Effector memory CD4-positive, alpha-beta T cell (primary cell): ENCODE results near the gene ERBB2.

Experiments
- DNase-seq, 3 donors: peaks; one replicate each; pipeline ENCODE4 v3.0.0-alpha.2; 2020
- H3K27ac ChIP-seq: 2 replicates; pipeline ENCODE4 v1.7.0; 2013; ENCODE audit warnings: mild to moderate bottlenecking, low read length, moderate library complexity; ENCODE audit not compliant: insufficient read depth, poor library complexity, severe bottlenecking
- H3K27me3 ChIP-seq: replicated peaks from 2 replicates; pipeline ENCODE4 v1.7.0; 2013; ENCODE audit warnings: mild to moderate bottlenecking, low read length; ENCODE audit not compliant: insufficient read depth, control insufficient read depth, poor library complexity, severe bottlenecking
- H3K36me3 ChIP-seq: 2 replicates; pipeline ENCODE4 v1.7.0; 2013; ENCODE audit warnings: mild to moderate bottlenecking, low read length, moderate library complexity; ENCODE audit not compliant: control insufficient read depth, insufficient read depth
- H3K4me1 ChIP-seq: 2 replicates; pipeline ENCODE4 v1.7.0; 2013; ENCODE audit warnings: low read length, mild to moderate bottlenecking; ENCODE audit not compliant: control insufficient read depth, insufficient read depth, poor library complexity, severe bottlenecking
- H3K4me3 ChIP-seq: 2 replicates; pipeline ENCODE4 v1.7.0; 2013; ENCODE audit warnings: low read length, low read depth, mild to moderate bottlenecking; ENCODE audit not compliant: insufficient read depth, poor library complexity, severe bottlenecking
- H3K9me3 ChIP-seq: 2 replicates; pipeline ENCODE4 v1.7.0; 2013; ENCODE audit warnings: mild to moderate bottlenecking, low read length, moderate library complexity; ENCODE audit not compliant: control insufficient read depth

Gene ERBB2

DNA sequence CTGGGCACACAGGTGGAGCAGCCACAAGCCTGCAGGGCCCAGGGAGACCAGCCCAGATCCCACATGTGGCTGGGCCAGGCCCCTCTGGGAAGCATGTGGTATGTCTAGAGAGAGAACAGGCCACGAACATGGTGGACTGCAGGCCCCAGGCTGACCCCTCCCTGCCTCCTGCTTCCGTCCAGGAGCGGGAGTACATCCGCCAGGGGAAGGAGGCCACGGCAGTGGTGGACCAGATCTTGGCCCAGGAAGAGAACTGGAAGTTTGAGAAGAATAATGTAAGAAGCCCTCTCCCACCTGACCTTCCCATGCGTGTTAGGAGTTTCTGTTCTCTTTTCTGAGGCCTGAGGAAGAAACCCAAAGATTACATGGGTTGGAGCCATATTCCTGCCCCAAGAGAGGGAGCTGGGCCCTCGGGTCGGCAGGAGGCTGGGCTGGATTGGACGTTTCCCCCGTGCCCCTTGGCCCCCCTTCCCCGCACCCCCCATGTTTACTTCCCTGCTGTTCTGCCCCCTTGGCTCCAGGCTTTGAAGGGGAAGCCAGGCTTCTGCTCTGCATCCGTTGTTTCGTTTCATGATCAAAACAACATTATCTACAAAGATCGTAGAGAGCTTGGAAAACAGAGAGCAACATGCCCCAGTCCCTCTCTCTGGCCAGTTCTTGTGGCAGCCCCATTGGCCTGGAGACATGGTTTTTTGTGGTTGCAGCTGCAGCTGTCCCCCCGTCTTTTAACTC lies 40.4 kb upstream of the ERBB2 start:
- Histone ChIP-seq H3K27ac (no peak overlapping the region), H3K27me3 (no peaks in the 10 kb centered on the region), H3K36me3 (peaks cover 58% of the 10 kb centered on the region), H3K4me1 (no peaks in the 10 kb centered on the region), H3K9me3 (no peaks in the 10 kb centered on the region), H3K4me3 (no peak overlapping the region)
- no peak for DNase-seq

DNA sequence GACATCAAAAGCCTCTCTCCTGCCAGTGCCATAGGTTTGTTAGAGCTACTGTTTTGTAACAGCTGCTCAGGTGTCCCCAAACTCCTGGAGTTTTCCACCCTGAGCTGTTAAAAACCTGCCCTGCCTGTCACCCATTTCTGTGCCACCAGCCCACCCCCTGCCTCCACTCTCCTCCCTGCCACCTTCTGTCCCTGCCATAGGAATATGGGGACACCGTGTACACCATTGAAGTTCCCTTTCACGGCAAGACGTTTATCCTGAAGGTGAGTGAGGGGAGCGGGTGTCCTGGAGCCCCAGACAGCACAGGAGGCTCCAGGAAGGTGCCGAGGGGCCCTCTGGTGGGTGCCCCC lies 39.9 kb upstream of the ERBB2 start:
- no peak for DNase-seq
- H3K27ac ChIP-seq: no peak overlapping the region
- H3K4me3 ChIP-seq: no peak overlapping the region
- peaks cover 58% of the 10 kb centered on the region for H3K36me3 ChIP-seq
- no peaks in the 10 kb centered on the region for H3K9me3 ChIP-seq
- H3K4me1 ChIP-seq: no peaks in the 10 kb centered on the region
- no peaks in the 10 kb centered on the region for H3K27me3 ChIP-seq

DNA sequence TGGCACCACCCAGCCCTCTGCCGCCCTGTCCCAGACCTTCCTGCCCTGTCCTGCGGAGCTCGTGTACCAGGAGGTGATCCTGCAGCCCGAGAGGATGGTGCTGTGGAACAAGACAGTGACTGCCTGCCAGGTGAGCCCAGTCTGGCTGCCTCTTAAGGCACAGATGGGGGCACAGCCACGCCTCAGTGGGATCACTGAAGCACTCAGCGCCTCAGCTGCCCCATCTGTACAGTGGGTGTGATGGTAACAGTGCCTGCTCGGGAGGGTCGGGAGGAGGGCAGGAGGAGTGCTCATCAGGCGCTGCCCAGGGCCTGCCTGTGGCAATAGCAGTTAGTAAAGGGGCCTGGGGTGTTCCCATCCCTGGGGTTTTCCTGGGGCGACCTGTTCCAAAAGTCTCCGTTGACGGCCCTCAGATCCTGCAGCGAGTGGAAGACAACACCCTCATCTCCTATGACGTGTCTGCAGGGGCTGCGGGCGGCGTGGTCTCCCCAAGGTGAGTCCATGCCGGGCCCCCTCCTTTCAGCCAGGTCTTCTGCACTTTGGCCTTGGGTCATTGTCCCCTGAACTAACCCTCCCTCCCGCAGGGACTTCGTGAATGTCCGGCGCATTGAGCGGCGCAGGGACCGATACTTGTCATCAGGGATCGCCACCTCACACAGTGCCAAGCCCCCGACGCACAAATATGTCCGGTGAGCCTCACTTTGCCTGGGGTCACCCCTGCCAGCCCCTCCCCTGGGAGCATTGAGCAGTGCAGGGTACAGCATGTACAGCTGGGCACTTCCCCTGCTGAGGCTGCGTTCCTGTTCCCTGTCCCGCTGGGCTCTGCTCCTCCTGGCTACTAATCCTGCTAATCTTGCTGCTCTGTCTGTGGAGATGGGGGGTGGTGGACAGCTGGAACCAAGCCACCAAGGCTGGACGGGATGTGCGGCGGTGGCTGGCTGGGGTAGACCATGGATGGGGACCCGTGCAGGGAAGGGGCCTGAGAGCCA lies 39.2 kb upstream of the ERBB2 start:
- Histone ChIP-seq H3K27me3 (no peaks in the 10 kb centered on the region), H3K36me3 (peaks cover 58% of the 10 kb centered on the region), H3K4me1 (no peaks in the 10 kb centered on the region), H3K9me3 (no peaks in the 10 kb centered on the region), H3K27ac (no peak overlapping the region), H3K4me3 (no peak overlapping the region)
- DNase-seq: no peak

DNA sequence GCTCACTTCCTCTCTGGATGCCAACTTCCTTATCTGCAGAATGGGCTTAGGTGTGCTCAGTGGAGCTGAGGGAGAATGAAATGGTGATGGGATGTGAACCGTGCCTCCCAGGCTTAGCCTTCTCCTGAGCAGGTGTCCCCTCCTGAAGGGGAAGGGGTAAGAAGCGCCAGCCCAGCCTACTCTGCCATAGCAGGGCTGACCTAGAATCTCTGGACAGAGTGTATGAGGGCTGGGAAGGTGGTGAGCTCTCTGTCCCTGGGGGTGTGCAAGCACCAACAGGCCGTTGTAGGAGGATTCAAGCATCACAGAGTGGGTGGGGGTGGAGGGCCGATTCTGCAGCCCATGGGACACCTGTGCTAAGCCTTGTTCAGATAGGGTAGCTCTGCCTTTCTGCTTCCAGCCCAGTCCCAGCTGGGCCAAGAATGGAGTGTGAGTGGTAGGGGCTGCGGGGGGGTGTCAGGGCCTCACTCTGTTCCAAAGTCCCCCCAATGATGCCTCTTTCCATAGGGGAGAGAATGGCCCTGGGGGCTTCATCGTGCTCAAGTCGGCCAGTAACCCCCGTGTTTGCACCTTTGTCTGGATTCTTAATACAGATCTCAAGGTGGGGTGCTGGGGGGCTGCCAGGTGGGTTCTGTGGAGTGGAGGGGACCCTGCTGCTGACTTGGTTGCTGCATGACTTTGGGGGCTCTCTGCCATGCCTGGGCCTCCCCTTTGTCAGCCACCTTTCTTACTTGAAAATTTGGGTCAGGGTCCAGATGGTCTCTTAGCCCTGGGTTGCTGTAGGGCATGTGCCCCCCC lies 37.9 kb upstream of the ERBB2 start:
- Histone ChIP-seq H3K27ac (no peak overlapping the region), H3K4me3 (no peak overlapping the region), H3K9me3 (no peaks in the 10 kb centered on the region), H3K4me1 (peaks cover under 1% of the 10 kb centered on the region), H3K36me3 (peaks cover 49% of the 10 kb centered on the region), H3K27me3 (peaks cover 2% of the 10 kb centered on the region)
- no peak for DNase-seq

DNA sequence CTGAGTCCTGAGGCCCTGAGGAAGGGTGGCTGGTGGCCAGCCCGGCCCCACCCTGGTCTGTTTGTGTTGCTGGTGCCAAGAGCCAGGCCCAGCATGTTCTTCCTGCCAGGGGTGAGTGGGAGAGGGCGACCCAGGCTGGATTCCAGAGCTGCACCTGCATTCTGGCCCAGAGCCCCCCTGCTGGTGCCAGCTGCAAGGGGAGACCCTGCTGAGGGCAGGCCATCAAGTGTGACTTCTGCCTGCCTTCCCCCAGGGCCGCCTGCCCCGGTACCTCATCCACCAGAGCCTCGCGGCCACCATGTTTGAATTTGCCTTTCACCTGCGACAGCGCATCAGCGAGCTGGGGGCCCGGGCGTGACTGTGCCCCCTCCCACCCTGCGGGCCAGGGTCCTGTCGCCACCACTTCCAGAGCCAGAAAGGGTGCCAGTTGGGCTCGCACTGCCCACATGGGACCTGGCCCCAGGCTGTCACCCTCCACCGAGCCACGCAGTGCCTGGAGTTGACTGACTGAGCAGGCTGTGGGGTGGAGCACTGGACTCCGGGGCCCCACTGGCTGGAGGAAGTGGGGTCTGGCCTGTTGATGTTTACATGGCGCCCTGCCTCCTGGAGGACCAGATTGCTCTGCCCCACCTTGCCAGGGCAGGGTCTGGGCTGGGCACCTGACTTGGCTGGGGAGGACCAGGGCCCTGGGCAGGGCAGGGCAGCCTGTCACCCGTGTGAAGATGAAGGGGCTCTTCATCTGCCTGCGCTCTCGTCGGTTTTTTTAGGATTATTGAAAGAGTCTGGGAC lies 37.1 kb upstream of the ERBB2 start:
- peaks cover 47% of the 10 kb centered on the region for H3K36me3 ChIP-seq
- peaks cover 8% of the 10 kb centered on the region for H3K4me1 ChIP-seq
- no peaks in the 10 kb centered on the region for H3K9me3 ChIP-seq
- no peak overlapping the region for H3K27ac ChIP-seq
- H3K27me3 ChIP-seq: peaks cover 2% of the 10 kb centered on the region
- DNase-seq: no peak
- no peak overlapping the region for H3K4me3 ChIP-seq

DNA sequence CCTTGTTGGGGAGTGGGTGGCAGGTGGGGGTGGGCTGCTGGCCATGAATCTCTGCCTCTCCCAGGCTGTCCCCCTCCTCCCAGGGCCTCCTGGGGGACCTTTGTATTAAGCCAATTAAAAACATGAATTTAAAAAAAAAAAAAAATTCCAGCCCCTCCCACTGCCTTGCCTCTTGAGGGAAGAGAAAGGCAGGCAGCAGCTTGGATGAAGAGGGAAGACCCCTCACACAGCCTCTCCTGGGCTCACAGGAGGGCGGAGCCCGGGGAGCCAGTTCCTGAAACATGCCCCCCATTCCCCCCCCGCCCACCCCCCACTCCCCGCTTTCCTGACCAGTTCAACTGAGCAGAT lies 36.5 kb upstream of the ERBB2 start:
- H3K4me3 ChIP-seq: no peak overlapping the region
- H3K36me3 ChIP-seq: peaks cover 42% of the 10 kb centered on the region
- H3K27ac ChIP-seq: no peak overlapping the region
- H3K9me3 ChIP-seq: no peaks in the 10 kb centered on the region
- no peak for DNase-seq
- H3K27me3 ChIP-seq: peaks cover 2% of the 10 kb centered on the region
- peaks cover 13% of the 10 kb centered on the region for H3K4me1 ChIP-seq

DNA sequence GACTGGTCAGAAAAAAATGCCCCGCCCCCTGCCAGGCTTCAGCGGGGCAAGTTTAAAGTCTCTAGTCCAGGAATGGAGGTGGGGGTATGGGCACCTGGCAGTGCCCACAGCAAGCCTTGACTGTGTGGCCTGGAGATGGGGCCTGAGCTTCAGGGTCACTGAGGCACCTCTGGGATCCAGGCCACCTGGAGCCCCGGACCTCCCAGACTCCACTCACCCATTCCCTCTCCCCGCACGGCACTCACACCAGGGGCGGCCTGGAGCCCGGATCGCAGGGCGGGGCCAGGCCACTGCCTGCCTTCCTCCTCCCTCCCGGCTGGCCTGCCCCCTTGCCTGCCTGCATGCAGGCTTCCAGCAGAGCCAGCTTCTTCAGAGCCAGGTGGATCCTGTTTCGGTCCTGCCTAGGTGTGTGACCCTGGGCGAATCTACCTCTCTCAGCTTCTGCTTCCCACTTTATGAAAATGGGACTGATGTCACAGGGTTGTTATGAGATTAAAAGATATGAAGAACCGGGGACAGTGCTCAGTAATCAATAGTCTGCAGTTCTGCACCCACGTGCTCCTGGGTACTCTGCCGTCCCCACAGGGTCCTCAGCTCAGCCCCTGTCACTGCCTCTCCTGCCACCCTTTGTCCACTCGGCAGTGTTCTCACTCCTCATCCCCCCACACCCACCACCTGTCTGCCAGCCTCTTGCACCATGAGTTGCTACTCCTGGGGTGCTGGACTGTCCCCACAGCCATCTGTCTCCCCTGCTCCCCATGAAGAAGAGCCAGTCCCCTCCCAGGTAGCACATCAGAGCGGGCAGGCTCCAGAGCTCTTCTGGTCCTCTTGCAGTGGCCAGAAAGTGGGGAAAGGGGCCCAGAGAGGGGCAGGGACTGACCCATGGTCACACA lies 35.9 kb upstream of the ERBB2 start:
- Histone ChIP-seq H3K27ac (no peak overlapping the region), H3K36me3 (peaks cover 36% of the 10 kb centered on the region), H3K9me3 (no peaks in the 10 kb centered on the region), H3K4me1 (peaks cover 17% of the 10 kb centered on the region), H3K4me3 (no peak overlapping the region), H3K27me3 (peaks cover 2% of the 10 kb centered on the region)
- DNase-seq: no peak

DNA sequence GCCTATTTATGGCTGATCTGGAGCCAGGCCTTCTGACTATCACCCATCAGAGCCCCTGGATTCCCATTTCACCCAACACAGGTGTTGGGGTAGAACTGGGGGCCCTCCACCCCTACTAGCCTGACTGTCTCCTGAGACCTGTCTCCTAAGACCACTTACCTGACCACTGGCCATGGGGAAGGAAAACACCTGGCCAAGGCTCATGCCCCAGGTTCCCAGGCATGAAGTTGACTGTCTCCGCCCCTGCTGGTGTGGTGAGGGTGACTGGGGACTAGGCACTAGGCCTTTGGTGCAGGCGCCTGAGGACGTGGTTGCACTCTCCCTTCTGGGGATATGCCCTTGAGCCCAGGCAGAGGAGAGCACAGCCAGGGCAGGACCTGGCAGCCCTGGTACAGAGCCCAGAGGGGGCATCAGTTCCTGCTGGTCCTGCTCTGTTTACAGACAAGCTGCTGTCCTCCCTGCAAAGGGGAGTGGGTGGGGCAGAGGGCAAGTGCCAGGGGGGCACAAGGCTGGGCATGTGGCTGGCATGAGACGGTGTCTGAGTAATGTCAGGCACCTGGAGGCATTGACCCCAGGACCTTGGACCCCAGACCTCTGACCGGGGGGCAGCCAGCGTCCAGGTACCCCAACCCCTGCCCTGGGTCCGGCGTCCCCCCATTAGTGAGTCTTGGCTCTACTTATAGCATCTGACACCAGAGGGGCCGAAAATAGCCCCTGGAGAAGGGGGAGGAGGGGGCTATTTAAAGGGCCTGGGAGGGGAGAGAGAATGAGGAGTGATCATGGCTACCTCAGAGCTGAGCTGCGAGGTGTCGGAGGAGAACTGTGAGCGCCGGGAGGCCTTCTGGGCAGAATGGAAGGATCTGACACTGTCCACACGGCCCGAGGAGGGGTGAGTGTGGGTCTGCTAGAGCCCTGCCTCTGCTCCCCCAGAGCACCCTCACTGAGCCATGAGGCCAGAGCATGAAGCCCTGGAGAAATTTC lies 35.0 kb upstream of the ERBB2 start, which contains the start of gene TCAP:
TSS of gene TCAP (plus strand) at position 769 of the 981 bp plus-strand sequence. CDS start at position 780, 11 bp downstream.
- H3K36me3 ChIP-seq: peaks cover 30% of the 10 kb centered on the region
- no peak within 1 kb of the TSS for H3K4me3 ChIP-seq
- DNase-seq: no peak
- H3K27ac ChIP-seq: no peak within 1 kb of the TSS
- H3K9me3 ChIP-seq: no peaks in the 10 kb centered on the region
- H3K27me3 ChIP-seq: peaks cover 9% of the 10 kb centered on the region
- H3K4me1 ChIP-seq: peaks cover 17% of the 10 kb centered on the region
